HT1080 (cell line): ENCODE measurements around the gene HEBP1. TPM values are rescaled to one million over a fixed set of nuclear protein-coding genes. Genes with fewer than 3 reads are reported as not detected.

ENCODE experiments used
- small RNA-seq: library from RNA; depleted of rRNA; stranded (forward); fragments of <200 nt; gene quantifications from one replicate; pipeline ENCODE3, GENCODE V24; 2014
- total RNA-seq: library from RNA; depleted of rRNA; stranded (reverse); fragments of >200 nt; shearing (Covaris generic); gene quantifications from 2 replicates; pipeline ENCODE4 v1.2.3, GENCODE V29; 2014; rRNA removed

HEBP1 gene
- total RNA-seq, 1 experiment from 2014 or later: 26.2 TPM

Small RNA genes within 50 kb of the gene (small RNA-seq; reads per million reads assigned to genes)
- 7.6 reads per million, percentile 90 among the genes with 10 or more reads in this experiment for gene RF00604

Other genes starting within 250 kb of the HEBP1 start
- 1.8 and 2.8 TPM in 2 replicates for gene APOLD1, start 214.6 kb downstream of the HEBP1 start, total RNA-seq
- gene DDX47, start 186.9 kb downstream of the HEBP1 start, total RNA-seq: 108 TPM in 2 replicates
- gene GPRC5A, start 108.7 kb downstream of the HEBP1 start, total RNA-seq: 19.8 and 21.7 TPM in 2 replicates
- gene GPRC5D, start 48.1 kb downstream of the HEBP1 start, total RNA-seq: not detected in 2 replicates
- gene FAM234B, start 44.1 kb upstream of the HEBP1 start, total RNA-seq: 2.5 and 4.5 TPM in 2 replicates
- not detected in 2 replicates for gene GSG1, start 103.4 kb upstream of the HEBP1 start, total RNA-seq
- gene EMP1, start 196.5 kb upstream of the HEBP1 start, total RNA-seq: 58.8 and 248 TPM in 2 replicates